ENCODE results near the gene TMBIM1.

Gene TMBIM1

GRCh38 chr2:218298314-218298875 is 6.1 kb upstream of the TMBIM1 start:
- Histone ChIP-seq H3K9me3 (ENCODE audit: low read length) (no peaks in the 10 kb centered on the region), H3K9ac (ENCODE audit: low read length) (no peak overlapping the region), H3K4me1 (ENCODE audit: insufficient read depth, low read length, severe bottlenecking) (peaks cover 7% of the 10 kb centered on the region), H3K9me2 (ENCODE audit: low read depth, low read length) (no peaks in the 10 kb centered on the region), H2AFZ (ENCODE audit: low read length) (no peak overlapping the region), H3K79me2 (ENCODE audit: insufficient read depth, low read length) (no peaks in the 10 kb centered on the region), H3F3A (ENCODE audit: insufficient read depth, low read length) (no peaks in the 10 kb centered on the region), H3K4me2 (ENCODE audit: low read length) (no peak overlapping the region), H3K27ac (ENCODE audit: low read depth, low read length, poor library complexity, severe bottlenecking) (no peak overlapping the region), H3K4me3 (ENCODE audit: low read depth, low read length, poor library complexity, severe bottlenecking) (no peak overlapping the region), H3K27me3 (ENCODE audit: insufficient read depth, low read length) (no peaks in the 10 kb centered on the region), H4K20me1 (ENCODE audit: insufficient read depth, low read length) (no peaks in the 10 kb centered on the region), H3K36me3 (ENCODE audit: insufficient read depth, low read length) (no peaks in the 10 kb centered on the region)
- TF ChIP-seq CTCF (IDR thresholded peaks at IDR 0.05; ENCODE audit: low read length) (no peak), EZH2 (IDR thresholded peaks at IDR 0.05; ENCODE audit: borderline replicate concordance, low read length) (no peak)

- H3K9me3 ChIP-seq (ENCODE audit: low read length), result no peaks in the 10 kb centered on the region
- peaks cover 11% of the 10 kb centered on the region for H3K4me1 ChIP-seq (ENCODE audit: insufficient read depth, low read length, severe bottlenecking)
- H3K9me2 ChIP-seq (ENCODE audit: low read depth, low read length), result no peaks in the 10 kb centered on the region
- H3K27ac ChIP-seq (ENCODE audit: low read depth, low read length, poor library complexity, severe bottlenecking), result no peak overlapping the region
- TF ChIP-seq CTCF (IDR thresholded peaks at IDR 0.05; ENCODE audit: low read length) (no peak; the same call in 1 of the 2 replicates), EZH2 (IDR thresholded peaks at IDR 0.05; ENCODE audit: borderline replicate concordance, low read length) (no peak)
- no peak overlapping the region for H3K9ac ChIP-seq (ENCODE audit: low read length)
- no peaks in the 10 kb centered on the region for H3K79me2 ChIP-seq (ENCODE audit: insufficient read depth, low read length)
- H2AFZ ChIP-seq (ENCODE audit: low read length), result no peak overlapping the region
- no peak overlapping the region for H3K4me3 ChIP-seq (ENCODE audit: low read depth, low read length, poor library complexity, severe bottlenecking)
- H3K27me3 ChIP-seq (ENCODE audit: insufficient read depth, low read length), result no peaks in the 10 kb centered on the region
- H3K36me3 ChIP-seq (ENCODE audit: insufficient read depth, low read length), result no peaks in the 10 kb centered on the region
- no peaks in the 10 kb centered on the region for H3F3A ChIP-seq (ENCODE audit: insufficient read depth, low read length)
- H3K4me2 ChIP-seq (ENCODE audit: low read length), result no peak overlapping the region
- no peaks in the 10 kb centered on the region for H4K20me1 ChIP-seq (ENCODE audit: insufficient read depth, low read length)
Measured at GRCh38 chr2:218296847-218297246, 4.5 kb upstream of the TMBIM1 start.

- Histone ChIP-seq H3K27me3 (ENCODE audit: insufficient read depth, low read length) (no peaks in the 10 kb centered on the region), H3K4me1 (ENCODE audit: insufficient read depth, low read length, severe bottlenecking) (peaks cover 18% of the 10 kb centered on the region), H3K9me3 (ENCODE audit: low read length) (no peaks in the 10 kb centered on the region), H3K9me2 (ENCODE audit: low read depth, low read length) (no peaks in the 10 kb centered on the region), H3K79me2 (ENCODE audit: insufficient read depth, low read length) (no peaks in the 10 kb centered on the region), H3K4me2 (ENCODE audit: low read length) (no peak overlapping the region), H4K20me1 (ENCODE audit: insufficient read depth, low read length) (no peaks in the 10 kb centered on the region), H3K36me3 (ENCODE audit: insufficient read depth, low read length) (no peaks in the 10 kb centered on the region), H3K4me3 (ENCODE audit: low read depth, low read length, poor library complexity, severe bottlenecking) (no peak overlapping the region), H3K27ac (ENCODE audit: low read depth, low read length, poor library complexity, severe bottlenecking) (no peak overlapping the region), H3K9ac (ENCODE audit: low read length) (no peak overlapping the region), H2AFZ (ENCODE audit: low read length) (no peak overlapping the region), H3F3A (ENCODE audit: insufficient read depth, low read length) (no peaks in the 10 kb centered on the region)
- TF ChIP-seq CTCF (IDR thresholded peaks at IDR 0.05; ENCODE audit: low read length), result no peak
- TF ChIP-seq EZH2 (IDR thresholded peaks at IDR 0.05; ENCODE audit: borderline replicate concordance, low read length), result no peak
Measured at GRCh38 chr2:218296200-218296599, 3.9 kb upstream of the TMBIM1 start.
